ENCODE data around the gene ARPC1B.
"Not testable (repeated sequence)": the region's sequence is repeated elsewhere in the genome, so short reads cannot be mapped to it uniquely, and the experiment has no call there.

The ARPC1B gene

DNA sequence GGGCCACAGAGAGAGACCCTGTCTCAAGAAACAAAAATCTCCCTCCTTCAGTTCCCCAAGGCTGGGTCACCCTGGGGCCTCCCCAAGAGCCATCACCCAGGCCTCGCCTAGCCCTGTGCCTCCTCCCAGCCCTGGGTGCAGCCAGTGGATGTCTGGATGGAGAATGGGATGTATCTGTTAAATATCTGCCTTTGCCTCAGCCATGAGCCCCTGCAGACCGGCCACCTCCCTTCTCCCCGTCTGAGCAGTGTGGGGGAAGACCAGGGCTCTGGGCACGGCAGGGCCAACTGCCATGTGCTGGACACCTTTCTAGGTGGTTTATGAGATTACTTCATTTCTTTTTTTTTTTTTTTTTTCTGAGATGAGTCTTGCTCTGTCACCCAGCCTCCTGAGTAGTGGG, 10.0 kb downstream of the ARPC1B start:
- TF ChIP-seq, protein P1, sequence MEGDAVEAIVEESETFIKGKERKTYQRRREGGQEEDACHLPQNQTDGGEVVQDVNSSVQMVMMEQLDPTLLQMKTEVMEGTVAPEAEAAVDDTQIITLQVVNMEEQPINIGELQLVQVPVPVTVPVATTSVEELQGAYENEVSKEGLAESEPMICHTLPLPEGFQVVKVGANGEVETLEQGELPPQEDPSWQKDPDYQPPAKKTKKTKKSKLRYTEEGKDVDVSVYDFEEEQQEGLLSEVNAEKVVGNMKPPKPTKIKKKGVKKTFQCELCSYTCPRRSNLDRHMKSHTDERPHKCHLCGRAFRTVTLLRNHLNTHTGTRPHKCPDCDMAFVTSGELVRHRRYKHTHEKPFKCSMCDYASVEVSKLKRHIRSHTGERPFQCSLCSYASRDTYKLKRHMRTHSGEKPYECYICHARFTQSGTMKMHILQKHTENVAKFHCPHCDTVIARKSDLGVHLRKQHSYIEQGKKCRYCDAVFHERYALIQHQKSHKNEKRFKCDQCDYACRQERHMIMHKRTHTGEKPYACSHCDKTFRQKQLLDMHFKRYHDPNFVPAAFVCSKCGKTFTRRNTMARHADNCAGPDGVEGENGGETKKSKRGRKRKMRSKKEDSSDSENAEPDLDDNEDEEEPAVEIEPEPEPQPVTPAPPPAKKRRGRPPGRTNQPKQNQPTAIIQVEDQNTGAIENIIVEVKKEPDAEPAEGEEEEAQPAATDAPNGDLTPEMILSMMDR (IDR thresholded peaks at IDR 0.05; ENCODE audit: low read depth, low read length): no peak
- no peak for DNase-seq (ENCODE audit: extremely low read depth, low read depth)

GRCh38 chr7:99385564-99385963, 11.0 kb downstream of the ARPC1B start:
- no peak for DNase-seq (ENCODE audit: extremely low read depth, low read depth)
- TF ChIP-seq, protein P1 (IDR thresholded peaks at IDR 0.05; ENCODE audit: low read depth, low read length): no peak

DNA sequence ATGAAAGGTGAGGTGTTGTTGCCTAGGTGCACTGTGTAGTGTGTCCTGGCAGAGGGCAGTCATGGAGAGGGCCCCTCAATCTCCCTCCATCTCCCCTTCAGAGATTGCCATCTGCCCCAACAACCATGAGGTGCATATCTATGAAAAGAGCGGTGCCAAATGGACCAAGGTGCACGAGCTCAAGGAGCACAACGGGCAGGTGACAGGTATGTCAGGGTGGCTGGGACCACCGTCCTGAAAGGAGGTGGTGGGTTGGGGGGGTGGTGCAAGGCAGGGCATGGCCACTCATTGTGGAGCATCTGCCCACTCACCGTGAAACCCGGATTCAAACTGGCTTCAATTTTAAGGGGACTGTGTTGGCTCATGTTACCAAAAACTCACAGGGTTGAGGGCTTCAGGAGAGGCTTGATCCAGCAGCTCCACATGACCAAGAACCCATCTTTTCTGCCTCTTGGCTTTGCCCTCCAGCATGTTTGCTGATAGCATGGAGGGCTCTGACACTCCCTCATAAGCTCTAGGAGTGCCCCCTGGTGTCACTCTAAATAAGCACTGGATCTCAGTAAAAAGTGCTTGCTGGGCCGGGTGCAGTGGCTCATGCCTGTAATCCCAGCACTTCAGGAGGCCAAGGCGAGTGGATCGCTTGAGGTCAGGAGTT, 12.2 kb downstream of the ARPC1B start:
- TF ChIP-seq, protein P1 (IDR thresholded peaks at IDR 0.05; ENCODE audit: low read depth, low read length): peak; percentile 28
- no peak for DNase-seq (ENCODE audit: extremely low read depth, low read depth)

GRCh38 chr7:99387239-99387635, 12.7 kb downstream of the ARPC1B start:
- not testable (repeated sequence) for DNase-seq (ENCODE audit: extremely low read depth, low read depth)

DNA sequence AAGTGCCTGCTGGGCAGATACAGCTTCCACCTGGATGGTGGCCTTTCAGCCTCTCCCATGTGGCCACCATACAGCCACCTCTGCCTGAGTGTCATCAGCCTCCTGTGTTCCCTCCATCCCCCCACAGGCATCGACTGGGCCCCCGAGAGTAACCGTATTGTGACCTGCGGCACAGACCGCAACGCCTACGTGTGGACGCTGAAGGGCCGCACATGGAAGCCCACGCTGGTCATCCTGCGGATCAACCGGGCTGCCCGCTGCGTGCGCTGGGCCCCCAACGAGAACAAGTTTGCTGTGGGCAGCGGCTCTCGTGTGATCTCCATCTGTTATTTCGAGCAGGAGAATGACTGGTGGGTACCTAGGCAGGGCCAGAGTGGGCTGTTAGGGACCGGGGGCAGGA, 13.4 kb downstream of the ARPC1B start:
- TF ChIP-seq, protein P1 (IDR thresholded peaks at IDR 0.05; ENCODE audit: low read depth, low read length): no peak
- DNase-seq (ENCODE audit: extremely low read depth, low read depth): no peak

DNA sequence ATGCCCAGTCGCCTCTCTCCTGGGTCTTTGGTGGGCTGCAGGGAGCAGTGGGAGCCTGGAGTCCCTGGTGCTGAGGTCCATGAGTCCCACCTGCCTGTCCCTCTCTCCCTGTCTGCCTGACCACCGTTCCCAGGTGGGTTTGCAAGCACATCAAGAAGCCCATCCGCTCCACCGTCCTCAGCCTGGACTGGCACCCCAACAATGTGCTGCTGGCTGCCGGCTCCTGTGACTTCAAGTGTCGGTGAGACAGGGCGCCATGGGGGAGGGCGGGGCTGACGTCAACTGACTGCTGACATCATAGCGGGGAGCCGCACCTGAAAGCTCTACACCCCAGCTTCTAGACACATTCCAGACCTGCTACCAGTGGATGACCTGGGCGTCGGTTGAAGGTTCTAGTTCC, 15.2 kb downstream of the ARPC1B start:
- TF ChIP-seq, protein P1 (IDR thresholded peaks at IDR 0.05; ENCODE audit: low read depth, low read length): no peak
- DNase-seq (ENCODE audit: extremely low read depth, low read depth): no peak

DNA sequence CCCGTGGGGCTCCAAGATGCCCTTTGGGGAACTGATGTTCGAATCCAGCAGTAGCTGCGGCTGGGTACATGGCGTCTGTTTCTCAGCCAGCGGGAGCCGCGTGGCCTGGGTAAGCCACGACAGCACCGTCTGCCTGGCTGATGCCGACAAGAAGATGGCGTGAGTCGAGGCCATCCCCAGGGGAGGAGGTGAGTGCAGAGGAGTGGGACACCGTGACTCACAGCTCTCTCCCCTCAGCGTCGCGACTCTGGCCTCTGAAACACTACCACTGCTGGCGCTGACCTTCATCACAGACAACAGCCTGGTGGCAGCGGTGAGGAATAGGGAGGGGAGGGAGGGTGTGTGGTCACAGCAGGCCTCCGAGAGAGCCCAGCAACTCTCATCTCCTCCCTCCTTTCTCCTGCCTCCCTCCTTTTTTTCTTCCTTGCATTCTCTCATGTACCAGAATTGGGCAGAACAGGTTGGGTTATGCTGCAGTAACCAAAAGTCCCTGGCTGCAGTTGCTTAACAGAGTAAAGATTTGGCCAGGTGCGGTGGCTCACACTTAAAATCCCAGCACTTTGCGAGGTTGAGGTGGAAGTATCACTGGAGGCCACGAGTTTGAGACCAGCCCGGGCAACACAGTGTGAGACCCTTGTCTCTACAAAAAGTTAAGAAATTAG, 16.5 kb downstream of the ARPC1B start:
- TF ChIP-seq, protein P1 (IDR thresholded peaks at IDR 0.05; ENCODE audit: low read depth, low read length): no peak
- no peak for DNase-seq (ENCODE audit: extremely low read depth, low read depth)

GRCh38 chr7:99392046-99392445, 17.5 kb downstream of the ARPC1B start:
- DNase-seq (ENCODE audit: extremely low read depth, low read depth): no peak
- TF ChIP-seq, protein P1 (IDR thresholded peaks at IDR 0.05; ENCODE audit: low read depth, low read length): no peak
